Measurements from ENCODE around the gene CHTF18.
"Not testable (repeated sequence)": the region's sequence is repeated elsewhere in the genome, so short reads cannot be mapped to it uniquely, and the experiment has no call there.

Gene CHTF18

DNA sequence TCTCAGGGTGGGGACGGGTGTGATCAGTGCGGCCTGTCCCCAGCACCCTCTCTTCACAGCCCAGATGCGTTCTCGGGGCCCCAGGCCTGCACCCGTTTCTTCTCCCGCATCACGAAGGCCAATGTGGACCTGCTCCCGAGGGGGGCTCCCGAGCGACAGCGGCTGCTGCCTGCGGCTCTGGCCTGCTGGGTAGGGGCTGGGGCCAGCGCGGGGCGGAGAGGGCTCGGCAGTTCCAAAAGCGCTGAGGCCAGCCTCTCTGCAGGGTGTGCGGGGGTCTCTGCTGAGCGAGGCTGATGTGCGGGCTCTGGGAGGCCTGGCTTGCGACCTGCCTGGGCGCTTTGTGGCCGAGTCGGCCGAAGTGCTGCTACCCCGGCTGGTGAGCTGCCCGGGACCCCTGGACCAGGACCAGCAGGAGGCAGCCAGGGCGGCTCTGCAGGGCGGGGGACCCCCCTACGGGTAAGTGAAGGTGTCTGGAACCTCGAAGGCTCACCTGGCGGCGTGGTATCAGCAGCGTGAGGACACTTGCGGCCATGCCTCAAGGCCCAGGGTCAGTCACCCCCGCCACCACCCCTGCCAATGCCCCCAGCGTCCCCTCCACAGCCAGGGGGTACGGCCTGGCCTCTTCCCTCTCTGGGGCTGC is 23.5 kb upstream of the CHTF18 start:
- no peak for TF ChIP-seq ZNF274 (IDR thresholded peaks at IDR 0.05; ENCODE audit: low read depth, low read length)
- H3K4me3 ChIP-seq (ENCODE audit: low read length) = no peak overlapping the region

DNA sequence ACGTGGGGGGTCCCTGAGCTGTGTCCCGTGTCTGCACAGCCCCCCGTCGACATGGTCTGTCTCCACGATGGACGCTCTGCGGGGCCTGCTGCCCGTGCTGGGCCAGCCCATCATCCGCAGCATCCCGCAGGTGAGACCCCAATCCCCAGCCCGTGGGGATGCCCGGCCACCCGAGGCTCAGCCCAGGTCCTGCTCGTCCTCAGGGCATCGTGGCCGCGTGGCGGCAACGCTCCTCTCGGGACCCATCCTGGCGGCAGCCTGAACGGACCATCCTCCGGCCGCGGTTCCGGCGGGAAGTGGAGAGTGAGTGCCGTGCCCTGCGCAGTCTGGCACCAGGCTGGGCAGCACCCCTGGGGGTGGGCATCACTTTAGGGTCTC is 22.9 kb upstream of the CHTF18 start:
- TF ChIP-seq ZNF274 (IDR thresholded peaks at IDR 0.05; ENCODE audit: low read depth, low read length) = no peak
- H3K4me3 ChIP-seq (ENCODE audit: low read length) = no peak overlapping the region

GRCh38 chr16:766008-766819 is 22.2 kb upstream of the CHTF18 start:
- TF ChIP-seq ZNF274 (IDR thresholded peaks at IDR 0.05; ENCODE audit: low read depth, low read length) = no peak

GRCh38 chr16:766820-767640 is 21.4 kb upstream of the CHTF18 start:
- no peak overlapping the region for H3K4me3 ChIP-seq (ENCODE audit: low read length)
- TF ChIP-seq ZNF274 (IDR thresholded peaks at IDR 0.05; ENCODE audit: low read depth, low read length) = no peak

More at GRCh38 chr16:766008-766819, 22.2 kb upstream of the CHTF18 start:
- H3K4me3 ChIP-seq (ENCODE audit: low read length) = no peak overlapping the region

GRCh38 chr16:767743-768235 is 20.6 kb upstream of the CHTF18 start:
- no peak for TF ChIP-seq ZNF274 (IDR thresholded peaks at IDR 0.05; ENCODE audit: low read depth, low read length)
- no peak overlapping the region for H3K4me3 ChIP-seq (ENCODE audit: low read length)

GRCh38 chr16:768428-768827 is 20.0 kb upstream of the CHTF18 start:
- no peak for TF ChIP-seq ZNF274 (IDR thresholded peaks at IDR 0.05; ENCODE audit: low read depth, low read length)

DNA sequence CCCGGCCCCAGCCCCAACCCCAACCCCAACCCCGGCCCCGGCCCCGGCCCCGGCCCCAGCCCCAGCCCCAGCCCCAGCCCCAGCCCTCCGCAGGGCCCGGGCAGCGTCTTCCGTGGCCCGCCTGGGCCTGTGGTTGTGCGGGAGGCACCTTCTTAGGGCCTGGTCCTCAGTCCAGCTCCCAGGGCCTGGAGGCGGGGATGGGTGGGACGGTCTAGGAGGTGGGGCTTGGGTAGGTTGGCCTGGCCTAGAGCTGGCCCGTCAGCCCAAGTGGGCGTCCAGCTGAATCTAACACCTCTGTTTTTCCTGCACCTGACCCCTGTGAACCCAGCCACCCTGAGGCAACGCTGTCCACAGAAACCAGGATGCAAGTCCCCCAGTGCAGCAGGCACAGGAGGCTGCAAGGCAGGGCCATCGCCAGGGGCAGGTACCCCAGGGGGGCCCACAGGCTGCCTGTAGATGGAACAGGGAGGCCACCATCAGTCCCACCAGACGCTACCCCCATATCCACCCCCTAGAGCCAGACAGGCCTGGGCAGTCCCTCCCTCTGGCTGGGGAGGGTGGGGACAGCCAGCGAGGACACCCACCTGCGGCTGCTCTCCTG is 19.1 kb upstream of the CHTF18 start:
- H3K4me3 ChIP-seq (ENCODE audit: low read length) = no peak overlapping the region
- no peak for TF ChIP-seq ZNF274 (IDR thresholded peaks at IDR 0.05; ENCODE audit: low read depth, low read length)

More at GRCh38 chr16:768428-768827, 20.0 kb upstream of the CHTF18 start:
- H3K4me3 ChIP-seq (ENCODE audit: low read length) = no peak overlapping the region

DNA sequence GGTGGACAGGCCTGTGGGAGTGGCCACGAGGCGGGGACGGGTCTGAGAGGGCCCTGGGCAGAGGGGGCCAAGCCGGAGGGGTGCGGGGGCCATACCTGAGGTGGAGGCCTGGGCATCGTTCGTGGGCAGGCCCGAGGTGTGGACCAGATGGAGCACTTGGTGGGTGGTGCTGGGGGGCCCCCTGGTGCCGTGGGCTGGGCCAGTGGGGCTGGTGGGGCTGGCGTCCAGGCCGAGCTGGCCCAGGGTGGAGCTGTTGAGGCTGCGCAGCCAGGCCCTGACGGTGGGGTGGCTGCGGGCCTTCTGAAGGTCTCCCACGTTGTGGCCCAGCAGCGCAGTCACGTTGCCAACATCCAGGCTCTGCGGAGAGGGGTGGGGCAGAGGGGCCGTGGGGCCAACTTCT is 18.5 kb upstream of the CHTF18 start:
- no peak for TF ChIP-seq ZNF274 (IDR thresholded peaks at IDR 0.05; ENCODE audit: low read depth, low read length)
- no peak overlapping the region for H3K4me3 ChIP-seq (ENCODE audit: low read length)

- TF ChIP-seq ZNF274 (IDR thresholded peaks at IDR 0.05; ENCODE audit: low read depth, low read length) = no peak
- no peak overlapping the region for H3K4me3 ChIP-seq (ENCODE audit: low read length)
Measured at GRCh38 chr16:770411-770810, 18.0 kb upstream of the CHTF18 start.

DNA sequence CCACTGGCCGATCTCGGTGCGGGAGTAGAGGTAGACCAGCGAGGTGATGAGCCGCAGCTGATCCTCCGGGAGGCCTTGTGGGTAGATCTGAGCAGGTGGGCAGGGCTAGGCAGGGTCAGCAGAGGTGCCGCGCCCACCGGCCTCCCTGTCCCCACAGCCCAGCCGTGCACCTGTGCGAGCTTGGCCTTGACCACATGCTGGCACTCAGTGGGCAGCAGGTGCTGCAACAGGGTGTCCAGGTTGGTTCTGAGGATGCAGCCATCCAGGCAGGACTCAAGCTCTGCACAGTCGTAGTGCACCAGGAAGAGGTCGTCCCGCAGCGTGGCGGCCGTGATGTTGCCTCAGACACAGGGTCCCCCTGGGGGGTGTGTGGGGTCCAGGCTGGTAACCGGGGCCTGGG is 15.5 kb upstream of the CHTF18 start:
- no peak for TF ChIP-seq ZNF274 (IDR thresholded peaks at IDR 0.05; ENCODE audit: low read depth, low read length)
- H3K4me3 ChIP-seq (ENCODE audit: low read length) = no peak overlapping the region

DNA sequence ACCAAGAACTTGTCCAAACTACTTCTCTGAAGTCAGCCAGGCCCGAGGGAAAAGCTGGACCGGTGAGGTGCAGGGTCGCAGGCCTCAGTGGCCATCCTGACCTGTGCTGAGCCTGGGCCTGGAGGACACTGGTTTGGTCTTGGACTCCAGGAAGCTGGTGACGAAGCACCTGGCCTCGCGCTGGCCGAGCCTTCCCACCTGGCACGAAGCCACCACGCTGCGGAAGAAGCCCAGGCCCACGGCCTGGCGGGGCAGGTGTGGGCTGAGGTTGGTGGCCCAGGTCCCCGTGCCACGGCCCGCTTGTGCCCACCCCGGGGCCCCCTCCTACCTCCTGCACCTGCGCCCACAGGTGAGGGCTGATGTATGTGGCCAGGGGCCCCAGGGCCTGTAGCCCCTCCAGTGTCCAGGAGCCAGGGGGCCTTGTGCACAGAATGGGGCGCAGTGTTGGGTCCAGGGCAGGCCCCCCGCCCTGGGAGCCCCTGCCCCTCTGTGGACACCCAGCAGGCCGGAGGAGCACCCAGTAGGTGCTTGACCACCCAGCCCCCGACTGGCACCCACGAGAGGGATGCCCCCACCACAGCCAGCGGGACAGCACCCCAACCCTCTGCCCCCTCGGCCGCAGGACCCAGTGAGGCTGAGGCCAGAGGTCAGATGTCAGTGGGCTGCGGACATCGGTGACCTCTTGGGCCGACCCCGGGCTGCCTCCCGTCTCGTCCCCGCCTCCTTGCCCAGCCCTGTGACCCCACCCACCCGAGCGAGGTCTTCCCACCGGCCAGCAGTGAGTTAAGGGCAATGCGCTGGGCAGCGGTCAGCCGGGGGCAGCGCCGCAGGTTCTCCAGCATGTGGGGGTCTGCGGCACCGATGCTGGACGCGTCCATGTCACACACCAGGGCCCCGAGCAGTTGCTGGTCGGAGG is 14.1 kb upstream of the CHTF18 start:
- no peak overlapping the region for H3K4me3 ChIP-seq (ENCODE audit: low read length)
- TF ChIP-seq ZNF274 (IDR thresholded peaks at IDR 0.05; ENCODE audit: low read depth, low read length) = no peak

DNA sequence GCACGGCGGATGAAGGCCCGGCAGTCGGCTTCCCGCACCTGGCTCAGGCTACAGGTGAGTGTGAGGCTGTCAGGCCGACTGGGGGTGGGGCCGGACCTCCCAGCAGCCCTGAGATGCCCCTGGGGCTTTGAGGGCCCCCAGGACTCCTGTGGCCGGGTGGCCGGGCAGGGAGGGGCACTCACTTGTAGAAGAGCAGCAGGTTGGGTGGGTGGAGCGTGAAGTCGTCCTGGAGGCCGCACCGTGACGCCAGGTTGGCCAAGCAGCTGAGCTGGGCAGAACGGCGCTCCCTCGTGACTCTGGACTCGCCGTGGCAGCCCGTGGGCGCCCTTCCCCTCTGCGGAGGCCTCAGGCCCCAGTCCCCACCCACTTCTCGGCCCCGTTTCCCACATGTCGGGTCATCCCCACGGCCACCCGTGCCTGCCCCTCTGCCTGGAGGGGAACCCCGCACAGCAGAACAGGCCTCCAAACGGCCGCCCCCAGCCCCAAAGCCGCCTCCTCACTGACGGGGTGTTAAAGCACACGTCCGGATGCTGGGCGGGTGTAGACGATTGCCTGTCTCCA is 13.1 kb upstream of the CHTF18 start:
- H3K4me3 ChIP-seq (ENCODE audit: low read length) = no peak overlapping the region
- TF ChIP-seq ZNF274 (IDR thresholded peaks at IDR 0.05; ENCODE audit: low read depth, low read length) = no peak

DNA sequence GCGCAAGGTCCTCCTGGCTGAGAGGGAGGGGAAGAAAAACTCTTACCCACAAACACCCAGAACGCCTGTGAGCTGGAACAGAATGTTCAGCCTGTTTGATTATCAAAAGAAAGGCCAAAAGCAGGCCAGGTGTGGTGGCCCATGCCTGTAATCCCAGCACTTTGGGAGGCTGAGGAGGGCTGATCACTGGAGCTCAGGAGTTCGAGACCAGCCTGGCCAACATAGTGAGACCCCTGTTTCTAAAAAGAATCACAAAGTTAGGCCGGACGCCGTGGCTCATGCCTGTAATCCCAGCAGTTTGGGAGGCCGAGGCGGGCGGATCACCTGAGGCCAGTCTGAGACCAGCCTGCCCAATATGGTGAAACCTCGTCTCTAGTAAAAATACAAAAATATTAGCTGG is 12.1 kb upstream of the CHTF18 start:
- H3K4me3 ChIP-seq (ENCODE audit: low read length) = not testable (repeated sequence)

Measured in GM08714 (cell line).